Right forelimb (tissue), 1 donor: ENCODE measurements around the gene HMMR.
"Not testable (repeated sequence)": the region's sequence is repeated elsewhere in the genome, so short reads cannot be mapped to it uniquely, and the experiment has no call there.

Experiments used
- DNase-seq: peaks from one replicate; pipeline ENCODE4 v3.0.0-alpha.2; 2018

Gene HMMR

GRCh38 chr5:163509291-163509951 is 49.0 kb downstream of the HMMR start:
- no peak for DNase-seq

GRCh38 chr5:163512526-163512925 is 52.1 kb downstream of the HMMR start:
- no peak for DNase-seq

- DNase-seq, result no peak
Measured at GRCh38 chr5:163525096-163525495, 64.7 kb downstream of the HMMR start.

- DNase-seq, result no peak
Measured at GRCh38 chr5:163529698-163530097, 69.3 kb downstream of the HMMR start.

GRCh38 chr5:163531272-163531671 is 70.8 kb downstream of the HMMR start:
- DNase-seq, result no peak

- no peak for DNase-seq
Measured at GRCh38 chr5:163532171-163533084, 72.0 kb downstream of the HMMR start.

GRCh38 chr5:163533223-163533622 is 72.8 kb downstream of the HMMR start:
- DNase-seq, result no peak

- no peak for DNase-seq
Measured at GRCh38 chr5:163534492-163535094, 74.2 kb downstream of the HMMR start.

- no peak for DNase-seq
Measured at GRCh38 chr5:163535290-163535689, 74.9 kb downstream of the HMMR start.

GRCh38 chr5:163536442-163536841 is 76.0 kb downstream of the HMMR start:
- DNase-seq, result not testable (repeated sequence)

GRCh38 chr5:163540696-163541095 is 80.3 kb downstream of the HMMR start:
- DNase-seq, result no peak
